Measurements from ENCODE around the gene CRACR2B. TPM values are rescaled to one million over a fixed set of nuclear protein-coding genes. Genes with fewer than 3 reads are reported as not detected.

CRACR2B gene
- total RNA-seq, 1 experiment from 2014 or later = 132 TPM

- DNase-seq (ENCODE audit: low read depth, low spot score) = no peak
- intact Hi-C loops (cut with micrococcal nuclease; ENCODE audit: unreplicated experiment) = no loop called here
- Histone ChIP-seq H3K4me3 (ENCODE audit: low read depth in 2 of 2, low read length in 2 of 2) (no peak overlapping the region), H3K27me3 (ENCODE audit: control insufficient read depth, insufficient read depth, low read length) (no peaks in the 10 kb centered on the region), H3K27ac (ENCODE audit: low read length) (no peak overlapping the region; the same call in 1 of the 2 replicates), H3K36me3 (ENCODE audit: control insufficient read depth, insufficient read depth, low read length) (peaks cover 3% of the 10 kb centered on the region; the same call in 1 of the 2 replicates), H3K9me3 (ENCODE audit: control insufficient read depth, insufficient read depth, low read depth, low read length) (no peaks in the 10 kb centered on the region), H3K4me1 (ENCODE audit: control insufficient read depth, insufficient read depth, low read length) (peaks cover 45% of the 10 kb centered on the region)
- TF ChIP-seq REST (IDR thresholded peaks at IDR 0.05; ENCODE audit: insufficient read depth in 1 of 2, low read depth in 2 of 2, low read length in 1 of 2) = no peak
- TF ChIP-seq SIN3A (IDR thresholded peaks at IDR 0.05; ENCODE audit: borderline replicate concordance, insufficient read depth, low read depth, low read length) = no peak
- no peak for TF ChIP-seq TCF7L2 (IDR thresholded peaks at IDR 0.05; ENCODE audit: low read depth, low read length)
- BruUV-seq (replicated peaks) = no TSS peak
- in situ Hi-C loops (cut with HindIII; ENCODE audit: low pct_unique_long_range_greater_than_20kb, low sequenced_read_pairs) = no loop called here
- ATAC-seq = no peak
- ChIA-PET POLR2A (no interaction called here), CTCF (interaction anchor here (0.7 kb wide), 1 partner anchor 236 kb away, joined by 4 read pairs; no protein-coding TSS in a partner anchor)
Observed at GRCh38 chr11:852762-853161, 25.0 kb downstream of the CRACR2B start.

GRCh38 chr11:853682-854448, 26.1 kb downstream of the CRACR2B start:
- CTCF ChIA-PET = no interaction called here
- no peak for DNase-seq (ENCODE audit: low read depth, low spot score)
- no TSS peak for BruUV-seq (replicated peaks)
- peaks cover 3% of the 10 kb centered on the region; the same call in 1 of the 2 replicates for H3K36me3 ChIP-seq (ENCODE audit: control insufficient read depth, insufficient read depth, low read length)
- no peaks in the 10 kb centered on the region for H3K27me3 ChIP-seq (ENCODE audit: control insufficient read depth, insufficient read depth, low read length)
- in situ Hi-C loops (cut with HindIII; ENCODE audit: low pct_unique_long_range_greater_than_20kb, low sequenced_read_pairs) = no loop called here
- H3K27ac ChIP-seq (ENCODE audit: low read length) = no peak overlapping the region
- H3K9me3 ChIP-seq (ENCODE audit: control insufficient read depth, insufficient read depth, low read depth, low read length) = no peaks in the 10 kb centered on the region
- ATAC-seq = no peak
- TF ChIP-seq TCF7L2 (IDR thresholded peaks at IDR 0.05; ENCODE audit: low read depth, low read length) (no peak), REST (IDR thresholded peaks at IDR 0.05; ENCODE audit: insufficient read depth in 1 of 2, low read depth in 2 of 2, low read length in 1 of 2) (no peak), SIN3A (IDR thresholded peaks at IDR 0.05; ENCODE audit: borderline replicate concordance, insufficient read depth, low read depth, low read length) (no peak), POLR2AphosphoS5 (IDR thresholded peaks at IDR 0.05; ENCODE audit: low read depth, low read length) (no peak)
- POLR2A ChIA-PET = no interaction called here
- H3K4me1 ChIP-seq (ENCODE audit: control insufficient read depth, insufficient read depth, low read length) = peaks cover 37% of the 10 kb centered on the region
- intact Hi-C loops (cut with micrococcal nuclease; ENCODE audit: unreplicated experiment) = no loop called here
- no peak overlapping the region for H3K4me3 ChIP-seq (ENCODE audit: low read depth in 2 of 2, low read length in 2 of 2)

Measured in Panc1 (cell line).